Embryonic facial prominence (tissue), 1 donor: ENCODE data around the gene GPRIN2.
"Not testable (repeated sequence)": the region's sequence is repeated elsewhere in the genome, so short reads cannot be mapped to it uniquely, and the experiment has no call there.

Experiments used
- DNase-seq: peaks from one replicate; pipeline ENCODE4 v3.0.0-alpha.2; 2016; ENCODE audit errors: extremely low spot score

Gene GPRIN2

DNA sequence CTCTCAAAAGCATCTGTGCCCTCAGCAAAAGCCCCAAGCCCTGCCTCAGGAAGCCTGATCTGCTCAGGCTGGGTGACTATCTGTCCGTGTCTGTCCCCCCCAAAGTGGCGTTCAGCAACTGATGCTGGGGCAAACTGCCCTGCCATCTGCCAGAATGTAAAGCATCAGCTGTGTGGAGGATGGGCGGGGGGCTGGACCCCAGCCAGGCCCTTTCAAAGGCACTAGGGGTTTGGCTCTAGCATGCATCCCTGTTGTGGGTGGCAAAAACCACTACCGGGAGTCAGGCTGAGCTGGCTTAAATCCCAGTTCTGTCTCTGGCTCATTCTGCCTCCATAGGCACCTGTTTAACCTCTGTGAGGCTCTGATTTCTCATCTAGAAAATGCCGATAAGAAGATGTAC, 35.5 kb downstream of the GPRIN2 start:
- no peak for DNase-seq

DNA sequence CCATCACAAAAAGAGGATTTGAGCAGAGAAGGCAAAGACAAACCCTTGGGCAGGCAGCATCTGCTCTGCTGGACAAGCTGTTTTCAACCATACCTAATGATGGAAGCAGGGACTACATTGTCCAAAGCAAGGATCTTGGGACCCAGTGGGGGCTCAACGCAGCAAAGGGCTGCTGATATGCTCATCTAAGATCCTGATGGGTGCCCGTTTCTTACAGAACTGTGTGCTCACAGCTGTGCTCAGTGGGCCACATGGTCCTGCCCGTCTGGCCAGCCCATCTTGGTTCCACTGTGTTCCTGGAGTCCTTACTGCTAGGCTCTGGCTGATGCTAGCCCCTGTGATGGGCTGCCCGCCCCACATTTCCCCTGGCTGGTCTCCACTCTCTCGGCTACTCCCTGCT, 36.1 kb downstream of the GPRIN2 start:
- DNase-seq: no peak

GRCh38 chr10:46518028-46518725, 38.3 kb downstream of the GPRIN2 start:
- DNase-seq: no peak

DNA sequence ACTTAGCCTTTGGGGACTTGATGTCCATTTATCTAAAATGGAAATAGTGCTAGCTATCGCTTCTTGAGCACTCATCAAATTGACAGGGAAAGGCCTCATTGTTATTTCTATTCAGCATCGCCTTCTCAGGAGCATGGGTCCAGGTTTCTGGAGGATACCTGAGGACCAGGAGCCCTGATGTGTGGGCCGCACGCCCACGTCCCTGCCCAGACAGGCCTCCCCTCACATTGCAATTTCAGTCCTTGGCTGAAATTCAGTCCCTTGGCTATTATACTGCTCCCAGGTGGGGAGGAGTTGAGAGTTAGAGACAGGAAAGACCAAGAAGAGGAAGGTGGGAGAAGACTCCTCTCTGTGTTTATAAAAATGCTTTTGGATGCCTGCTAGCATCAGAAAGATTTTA, 38.9 kb downstream of the GPRIN2 start:
- DNase-seq: no peak

DNA sequence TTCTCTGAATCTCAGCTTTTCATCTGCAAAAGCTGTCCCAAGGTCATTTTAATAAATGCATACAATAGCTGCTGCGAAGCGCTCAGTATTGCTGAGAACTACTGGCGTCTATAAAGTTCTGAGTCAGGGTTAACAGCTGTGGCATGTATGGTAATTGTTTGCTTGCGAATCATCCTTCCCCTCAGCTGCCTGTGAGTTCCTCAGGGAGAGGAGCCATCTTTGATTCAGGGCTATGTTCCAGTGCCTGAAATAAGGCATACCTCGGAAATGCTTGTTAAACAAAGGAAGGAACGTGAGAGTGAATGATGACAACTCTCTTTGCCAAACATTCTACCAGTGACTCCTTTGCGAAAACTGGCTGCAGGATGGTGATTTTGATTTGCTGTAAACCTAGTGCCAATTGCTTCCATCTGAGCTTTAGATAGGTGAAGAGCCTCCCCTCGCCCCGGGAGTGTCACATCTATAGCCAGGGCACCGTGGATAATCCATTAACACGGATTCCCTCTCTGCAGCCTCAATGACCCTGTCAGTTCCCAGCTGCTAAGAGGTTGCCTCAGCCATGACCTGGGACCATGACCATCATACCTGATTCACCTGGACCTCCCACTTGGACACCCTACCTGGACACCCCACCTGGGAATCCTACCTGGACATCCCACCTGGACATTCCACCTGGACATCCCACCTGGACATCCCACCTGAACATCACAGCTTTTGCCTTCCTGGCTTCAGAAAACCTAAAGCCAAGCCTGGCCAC, 39.6 kb downstream of the GPRIN2 start:
- DNase-seq: no peak

- DNase-seq: no peak
Measured at GRCh38 chr10:46515793-46516192, 40.7 kb downstream of the GPRIN2 start.

- no peak for DNase-seq
Measured at GRCh38 chr10:46515366-46515765, 41.1 kb downstream of the GPRIN2 start.

GRCh38 chr10:46514899-46515298, 41.6 kb downstream of the GPRIN2 start:
- DNase-seq: no peak

- no peak for DNase-seq
Measured at GRCh38 chr10:46514431-46514861, 42.0 kb downstream of the GPRIN2 start.

DNA sequence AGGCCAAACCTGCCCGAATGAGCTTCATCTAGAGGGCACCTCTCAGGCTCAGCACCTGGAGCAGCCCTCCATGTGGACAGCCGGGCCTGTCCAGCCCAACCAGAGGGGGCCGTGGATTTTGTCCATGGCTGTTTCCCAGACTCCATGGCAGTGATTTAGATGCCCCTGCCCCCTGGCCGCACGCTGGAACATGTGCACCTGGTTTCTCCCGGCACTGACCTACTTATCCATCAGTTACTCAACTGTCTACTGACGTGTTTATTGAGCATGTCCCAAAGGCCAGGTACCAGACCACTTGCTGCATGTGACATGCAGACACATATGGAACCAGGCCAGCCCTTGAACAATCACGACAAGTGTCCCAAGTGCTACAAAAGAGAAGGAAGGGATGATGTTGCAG, 43.1 kb downstream of the GPRIN2 start:
- DNase-seq: not testable (repeated sequence)

- not testable (repeated sequence) for DNase-seq
Measured at GRCh38 chr10:46512725-46513124, 43.7 kb downstream of the GPRIN2 start.

GRCh38 chr10:46512002-46512401, 44.5 kb downstream of the GPRIN2 start:
- DNase-seq: not testable (repeated sequence)
